ENCODE measurements around the gene ANGPT4.
A peak's percentile ranks its signal among the peaks of the same experiment; 100 is the strongest.
"Not testable (repeated sequence)": the region's sequence is repeated elsewhere in the genome, so short reads cannot be mapped to it uniquely, and the experiment has no call there.

Gene ANGPT4

GRCh38 chr20:830011-830521, 86.1 kb downstream of the ANGPT4 start:
- no peaks in the 10 kb centered on the region for H3K9me3 ChIP-seq (ENCODE audit: control insufficient read depth in 1 of 2, low read length in 2 of 2)
- peaks cover 35 to 45% of the 10 kb centered on the region in 2 donors for H3K4me1 ChIP-seq (ENCODE audit: control insufficient read depth in 1 of 2, insufficient read depth in 2 of 2, low read length in 2 of 2)
- H3K9ac ChIP-seq (ENCODE audit: low read depth in 1 of 2, low read length in 2 of 2) = no peak overlapping the region
- H3K27ac ChIP-seq (ENCODE audit: low read depth, low read length) = no peak overlapping the region
- H3K36me3 ChIP-seq (ENCODE audit: control insufficient read depth in 1 of 2, insufficient read depth in 2 of 2, low read length in 2 of 2) = no peaks in the 10 kb centered on the region
- H3K27me3 ChIP-seq (ENCODE audit: control insufficient read depth in 1 of 2, insufficient read depth in 2 of 2, low read length in 2 of 2) = no peaks in the 10 kb centered on the region
- H3K4me3 ChIP-seq (ENCODE audit: low read depth in 1 of 2, low read length in 2 of 2) = no peak overlapping the region

- no peaks in the 10 kb centered on the region for H3K36me3 ChIP-seq (ENCODE audit: control insufficient read depth in 1 of 2, insufficient read depth in 2 of 2, low read length in 2 of 2)
- H3K27me3 ChIP-seq (ENCODE audit: control insufficient read depth in 1 of 2, insufficient read depth in 2 of 2, low read length in 2 of 2) = no peaks in the 10 kb centered on the region
- no peak overlapping the region for H3K9ac ChIP-seq (ENCODE audit: low read depth in 1 of 2, low read length in 2 of 2)
- H3K27ac ChIP-seq (ENCODE audit: low read depth, low read length) = no peak overlapping the region
- no peaks in the 10 kb centered on the region for H3K9me3 ChIP-seq (ENCODE audit: control insufficient read depth in 1 of 2, low read length in 2 of 2)
- H3K4me3 ChIP-seq (ENCODE audit: low read depth in 1 of 2, low read length in 2 of 2) = no peak overlapping the region
- peaks cover 37 to 43% of the 10 kb centered on the region in 2 donors for H3K4me1 ChIP-seq (ENCODE audit: control insufficient read depth in 1 of 2, insufficient read depth in 2 of 2, low read length in 2 of 2)
Observed at GRCh38 chr20:829551-829950, 86.6 kb downstream of the ANGPT4 start.

GRCh38 chr20:828987-829386, 87.1 kb downstream of the ANGPT4 start:
- no peak overlapping the region for H3K27ac ChIP-seq (ENCODE audit: low read depth, low read length)
- no peak overlapping the region for H3K4me3 ChIP-seq (ENCODE audit: low read depth in 1 of 2, low read length in 2 of 2)
- no peaks in the 10 kb centered on the region for H3K9me3 ChIP-seq (ENCODE audit: control insufficient read depth in 1 of 2, low read length in 2 of 2)

GRCh38 chr20:827981-828380, 88.2 kb downstream of the ANGPT4 start:
- H3K9me3 ChIP-seq (ENCODE audit: control insufficient read depth in 1 of 2, low read length in 2 of 2); H3K27me3 ChIP-seq (ENCODE audit: control insufficient read depth in 1 of 2, insufficient read depth in 2 of 2, low read length in 2 of 2); H3K4me3 ChIP-seq (ENCODE audit: low read depth in 1 of 2, low read length in 2 of 2); H3K27ac ChIP-seq (ENCODE audit: low read depth, low read length); H3K9ac ChIP-seq (ENCODE audit: low read depth in 1 of 2, low read length in 2 of 2); H3K36me3 ChIP-seq (ENCODE audit: control insufficient read depth in 1 of 2, insufficient read depth in 2 of 2, low read length in 2 of 2): not testable (repeated sequence)
- H3K4me1 ChIP-seq (ENCODE audit: control insufficient read depth in 1 of 2, insufficient read depth in 2 of 2, low read length in 2 of 2) = peaks cover 42 to 44% of the 10 kb centered on the region in 2 donors

More at GRCh38 chr20:828987-829386, 87.1 kb downstream of the ANGPT4 start:
- H3K27me3 ChIP-seq (ENCODE audit: control insufficient read depth in 1 of 2, insufficient read depth in 2 of 2, low read length in 2 of 2) = no peaks in the 10 kb centered on the region
- peaks cover 35 to 41% of the 10 kb centered on the region in 2 donors for H3K4me1 ChIP-seq (ENCODE audit: control insufficient read depth in 1 of 2, insufficient read depth in 2 of 2, low read length in 2 of 2)
- H3K36me3 ChIP-seq (ENCODE audit: control insufficient read depth in 1 of 2, insufficient read depth in 2 of 2, low read length in 2 of 2) = no peaks in the 10 kb centered on the region
- H3K9ac ChIP-seq (ENCODE audit: low read depth in 1 of 2, low read length in 2 of 2) = no peak overlapping the region

- Histone ChIP-seq H3K27ac (ENCODE audit: low read depth, low read length) (no peak overlapping the region), H3K27me3 (ENCODE audit: control insufficient read depth in 1 of 2, insufficient read depth in 2 of 2, low read length in 2 of 2) (no peaks in the 10 kb centered on the region), H3K4me1 (ENCODE audit: control insufficient read depth in 1 of 2, insufficient read depth in 2 of 2, low read length in 2 of 2) (peaks cover 51 to 53% of the 10 kb centered on the region in 2 donors), H3K9ac (ENCODE audit: low read depth in 1 of 2, low read length in 2 of 2) (no peak overlapping the region), H3K4me3 (ENCODE audit: low read depth in 1 of 2, low read length in 2 of 2) (no peak overlapping the region), H3K36me3 (ENCODE audit: control insufficient read depth in 1 of 2, insufficient read depth in 2 of 2, low read length in 2 of 2) (no peaks in the 10 kb centered on the region), H3K9me3 (ENCODE audit: control insufficient read depth in 1 of 2, low read length in 2 of 2) (no peaks in the 10 kb centered on the region)
Observed at GRCh38 chr20:826695-827323, 89.3 kb downstream of the ANGPT4 start.

GRCh38 chr20:825710-826421, 90.3 kb downstream of the ANGPT4 start:
- Histone ChIP-seq H3K27ac (ENCODE audit: low read depth, low read length) (no peak overlapping the region), H3K4me3 (ENCODE audit: low read depth in 1 of 2, low read length in 2 of 2) (no peak overlapping the region), H3K27me3 (ENCODE audit: control insufficient read depth in 1 of 2, insufficient read depth in 2 of 2, low read length in 2 of 2) (no peaks in the 10 kb centered on the region), H3K4me1 (ENCODE audit: control insufficient read depth in 1 of 2, insufficient read depth in 2 of 2, low read length in 2 of 2) (peaks cover 57 to 58% of the 10 kb centered on the region in 2 donors), H3K36me3 (ENCODE audit: control insufficient read depth in 1 of 2, insufficient read depth in 2 of 2, low read length in 2 of 2) (no peaks in the 10 kb centered on the region), H3K9ac (ENCODE audit: low read depth in 1 of 2, low read length in 2 of 2) (no peak overlapping the region), H3K9me3 (ENCODE audit: control insufficient read depth in 1 of 2, low read length in 2 of 2) (no peaks in the 10 kb centered on the region)

GRCh38 chr20:824916-825315, 91.2 kb downstream of the ANGPT4 start:
- Histone ChIP-seq H3K36me3 (ENCODE audit: control insufficient read depth in 1 of 2, insufficient read depth in 2 of 2, low read length in 2 of 2) (no peaks in the 10 kb centered on the region), H3K4me1 (ENCODE audit: control insufficient read depth in 1 of 2, insufficient read depth in 2 of 2, low read length in 2 of 2) (peaks cover 53 to 57% of the 10 kb centered on the region in 2 donors), H3K27ac (ENCODE audit: low read depth, low read length) (no peak overlapping the region), H3K4me3 (ENCODE audit: low read depth in 1 of 2, low read length in 2 of 2) (no peak overlapping the region), H3K9ac (ENCODE audit: low read depth in 1 of 2, low read length in 2 of 2) (no peak overlapping the region), H3K9me3 (ENCODE audit: control insufficient read depth in 1 of 2, low read length in 2 of 2) (no peaks in the 10 kb centered on the region), H3K27me3 (ENCODE audit: control insufficient read depth in 1 of 2, insufficient read depth in 2 of 2, low read length in 2 of 2) (no peaks in the 10 kb centered on the region)

GRCh38 chr20:824490-824889, 91.6 kb downstream of the ANGPT4 start:
- Histone ChIP-seq H3K4me3 (ENCODE audit: low read depth in 1 of 2, low read length in 2 of 2) (no peak overlapping the region), H3K27ac (ENCODE audit: low read depth, low read length) (no peak overlapping the region), H3K9me3 (ENCODE audit: control insufficient read depth in 1 of 2, low read length in 2 of 2) (no peaks in the 10 kb centered on the region), H3K9ac (ENCODE audit: low read depth in 1 of 2, low read length in 2 of 2) (no peak overlapping the region), H3K4me1 (ENCODE audit: control insufficient read depth in 1 of 2, insufficient read depth in 2 of 2, low read length in 2 of 2) (peaks cover 49 to 54% of the 10 kb centered on the region in 2 donors), H3K36me3 (ENCODE audit: control insufficient read depth in 1 of 2, insufficient read depth in 2 of 2, low read length in 2 of 2) (no peaks in the 10 kb centered on the region), H3K27me3 (ENCODE audit: control insufficient read depth in 1 of 2, insufficient read depth in 2 of 2, low read length in 2 of 2) (no peaks in the 10 kb centered on the region)

- Histone ChIP-seq H3K4me3 (ENCODE audit: low read depth in 1 of 2, low read length in 2 of 2) (no peak overlapping the region), H3K27me3 (ENCODE audit: control insufficient read depth in 1 of 2, insufficient read depth in 2 of 2, low read length in 2 of 2) (no peaks in the 10 kb centered on the region), H3K36me3 (ENCODE audit: control insufficient read depth in 1 of 2, insufficient read depth in 2 of 2, low read length in 2 of 2) (no peaks in the 10 kb centered on the region), H3K27ac (ENCODE audit: low read depth, low read length) (no peak overlapping the region), H3K4me1 (ENCODE audit: control insufficient read depth in 1 of 2, insufficient read depth in 2 of 2, low read length in 2 of 2) (peaks cover 40 to 44% of the 10 kb centered on the region in 2 donors), H3K9me3 (ENCODE audit: control insufficient read depth in 1 of 2, low read length in 2 of 2) (no peaks in the 10 kb centered on the region), H3K9ac (ENCODE audit: low read depth in 1 of 2, low read length in 2 of 2) (no peak overlapping the region)
Observed at GRCh38 chr20:823574-823902, 92.6 kb downstream of the ANGPT4 start.

- Histone ChIP-seq H3K27ac (ENCODE audit: low read depth, low read length) (no peak overlapping the region), H3K27me3 (ENCODE audit: control insufficient read depth in 1 of 2, insufficient read depth in 2 of 2, low read length in 2 of 2) (no peaks in the 10 kb centered on the region), H3K4me3 (ENCODE audit: low read depth in 1 of 2, low read length in 2 of 2) (peak overlapping the region in 1 of 2 donors; percentile 40), H3K9me3 (ENCODE audit: control insufficient read depth in 1 of 2, low read length in 2 of 2) (no peaks in the 10 kb centered on the region), H3K4me1 (ENCODE audit: control insufficient read depth in 1 of 2, insufficient read depth in 2 of 2, low read length in 2 of 2) (peaks cover 39 to 44% of the 10 kb centered on the region in 2 donors), H3K9ac (ENCODE audit: low read depth in 1 of 2, low read length in 2 of 2) (peak overlapping the region in 1 of 2 donors; percentile 2), H3K36me3 (ENCODE audit: control insufficient read depth in 1 of 2, insufficient read depth in 2 of 2, low read length in 2 of 2) (no peaks in the 10 kb centered on the region)
Observed at GRCh38 chr20:822651-823573, 93.2 kb downstream of the ANGPT4 start.
